Smooth muscle cell (in vitro differentiated cells): ENCODE data around the gene ELOVL6. TPM values are rescaled to one million over a fixed set of nuclear protein-coding genes. Genes with fewer than 3 reads are reported as not detected.

ENCODE experiments used
- DNase-seq: peaks from one replicate; lab custom pipeline; 2025; ENCODE audit not compliant: unreplicated experiment; lab: John Stamatoyannopoulos, UW
- H2AFZ ChIP-seq: fragments of 200-600 bp; sonication (generic); 2 replicates; pipeline ENCODE4 v1.6.0; 2016; ENCODE audit warnings: antibody characterized with exemption, low read depth, mild to moderate bottlenecking
- H3F3A ChIP-seq: fragments of 200-600 bp; sonication (generic); 2 replicates; pipeline ENCODE4 v1.6.0; 2017; ENCODE audit warnings: antibody characterized with exemption, low read depth
- H3K27ac ChIP-seq: fragments of 200-600 bp; sonication (generic); 2 replicates; pipeline ENCODE4 v1.5.1; 2016; ENCODE audit warnings: low read depth, mild to moderate bottlenecking
- H3K27me3 ChIP-seq: fragments of 200-600 bp; sonication (generic); 2 replicates; pipeline ENCODE4 v1.6.1; 2016; ENCODE audit warnings: low read depth, mild to moderate bottlenecking
- H3K36me3 ChIP-seq: fragments of 200-600 bp; sonication (generic); 2 replicates; pipeline ENCODE4 v1.5.1; 2016; ENCODE audit warnings: low read depth
- H3K4me1 ChIP-seq: fragments of 200-600 bp; sonication (generic); 2 replicates; pipeline ENCODE4 v1.5.1; 2016; ENCODE audit warnings: low read depth
- H3K4me2 ChIP-seq: fragments of 200-600 bp; sonication (generic); 2 replicates; pipeline ENCODE4 v1.6.0; 2016; ENCODE audit warnings: mild to moderate bottlenecking
- H3K4me3 ChIP-seq: fragments of 200-600 bp; sonication (generic); 2 replicates; pipeline ENCODE4 v1.5.1; 2016; ENCODE audit warnings: mild to moderate bottlenecking
- H3K79me2 ChIP-seq: fragments of 200-600 bp; sonication (generic); 2 replicates; pipeline ENCODE4 v1.6.0; 2016; ENCODE audit warnings: low read depth, mild to moderate bottlenecking
- H3K9ac ChIP-seq: fragments of 200-600 bp; sonication (generic); 2 replicates; pipeline ENCODE4 v1.6.0; 2016; ENCODE audit warnings: low read depth
- H3K9me3 ChIP-seq: fragments of 200-600 bp; sonication (generic); replicated peaks from 2 replicates; pipeline ENCODE4 v1.5.1; 2016; ENCODE audit warnings: low read depth
- H4K20me1 ChIP-seq: fragments of 200-600 bp; sonication (generic); 2 replicates; pipeline ENCODE4 v1.6.0; 2016; ENCODE audit warnings: low read depth
- CTCF ChIP-seq: fragments of 200-600 bp; sonication (generic); IDR thresholded peaks from 2 replicates; pipeline ENCODE4 v1.5.1; 2017; ENCODE audit warnings: borderline replicate concordance, mild to moderate bottlenecking, antibody characterized with exemption; ENCODE audit not compliant: insufficient read depth, poor library complexity, severe bottlenecking
- WGBS: methylation state at CpG from one replicate; pipeline ENCODE4 v1.1.7; 2016; ENCODE audit warnings: low lambda C conversion rate; 5-methylcytosine and 5-hydroxymethylcytosine counted together
- polyA plus RNA-seq: library from polyadenylated mRNA; unstranded; fragments of >200 nt; fragmentation: Nextera tagmentation; extraction: Ambion mirVana; gene quantifications from 2 replicates; pipeline ENCODE4 v1.2.1, GENCODE V29; 2016
- total RNA-seq: library from RNA; depleted of rRNA; stranded (reverse); fragments of >200 nt; gene quantifications from 2 replicates; pipeline ENCODE4 v1.2.3, GENCODE V29; 2014

ELOVL6 gene
- total and polyA plus RNA-seq, 2 experiments from 2014 or later: 7.8 to 11.6 TPM

- WGBS: 100% methylated on average over 1 of the region's 1 CpG
- Histone ChIP-seq H3K9me3 (no peaks in the 10 kb centered on the region), H3F3A (no peaks in the 10 kb centered on the region), H3K4me2 (no peak overlapping the region), H3K36me3 (no peaks in the 10 kb centered on the region), H3K4me1 (no peaks in the 10 kb centered on the region), H3K27ac (no peak overlapping the region), H2AFZ (no peak overlapping the region), H3K27me3 (no peaks in the 10 kb centered on the region), H4K20me1 (peaks cover 10% of the 10 kb centered on the region), H3K4me3 (no peak overlapping the region), H3K79me2 (no peaks in the 10 kb centered on the region), H3K9ac (no peak overlapping the region)
- no peak for TF ChIP-seq CTCF
- DNase-seq: no peak
Observed at GRCh38 chr4:110064295-110064694, 134.1 kb downstream of the ELOVL6 start.

- no peaks in the 10 kb centered on the region for H3K9me3 ChIP-seq
- H3K9ac ChIP-seq: no peak overlapping the region
- H4K20me1 ChIP-seq: peaks cover 10% of the 10 kb centered on the region
- no peak overlapping the region for H3K27ac ChIP-seq
- no peaks in the 10 kb centered on the region for H3K79me2 ChIP-seq
- no peak overlapping the region for H2AFZ ChIP-seq
- no peaks in the 10 kb centered on the region for H3K36me3 ChIP-seq
- DNase-seq: no peak
- no peak overlapping the region for H3K4me3 ChIP-seq
- TF ChIP-seq CTCF: no peak
- H3F3A ChIP-seq: no peaks in the 10 kb centered on the region
- H3K4me1 ChIP-seq: no peaks in the 10 kb centered on the region
- no peaks in the 10 kb centered on the region for H3K27me3 ChIP-seq
- WGBS: 95% methylated on average over 5 of the region's 5 CpGs
- no peak overlapping the region for H3K4me2 ChIP-seq
Observed at GRCh38 chr4:110062166-110062565, 136.2 kb downstream of the ELOVL6 start.

GRCh38 chr4:110061076-110061475, 137.3 kb downstream of the ELOVL6 start:
- H4K20me1 ChIP-seq: peaks cover 9% of the 10 kb centered on the region
- H3F3A ChIP-seq: no peaks in the 10 kb centered on the region
- H3K4me3 ChIP-seq: no peak overlapping the region
- no peak overlapping the region for H3K9ac ChIP-seq
- no peaks in the 10 kb centered on the region for H3K79me2 ChIP-seq
- WGBS: 84% methylated on average over 2 of the region's 2 CpGs
- no peaks in the 10 kb centered on the region for H3K9me3 ChIP-seq
- no peak for TF ChIP-seq CTCF
- H3K27me3 ChIP-seq: no peaks in the 10 kb centered on the region
- no peak overlapping the region for H3K27ac ChIP-seq
- H3K4me2 ChIP-seq: no peak overlapping the region
- no peak for DNase-seq
- no peaks in the 10 kb centered on the region for H3K4me1 ChIP-seq
- no peak overlapping the region for H2AFZ ChIP-seq
- no peaks in the 10 kb centered on the region for H3K36me3 ChIP-seq

DNA sequence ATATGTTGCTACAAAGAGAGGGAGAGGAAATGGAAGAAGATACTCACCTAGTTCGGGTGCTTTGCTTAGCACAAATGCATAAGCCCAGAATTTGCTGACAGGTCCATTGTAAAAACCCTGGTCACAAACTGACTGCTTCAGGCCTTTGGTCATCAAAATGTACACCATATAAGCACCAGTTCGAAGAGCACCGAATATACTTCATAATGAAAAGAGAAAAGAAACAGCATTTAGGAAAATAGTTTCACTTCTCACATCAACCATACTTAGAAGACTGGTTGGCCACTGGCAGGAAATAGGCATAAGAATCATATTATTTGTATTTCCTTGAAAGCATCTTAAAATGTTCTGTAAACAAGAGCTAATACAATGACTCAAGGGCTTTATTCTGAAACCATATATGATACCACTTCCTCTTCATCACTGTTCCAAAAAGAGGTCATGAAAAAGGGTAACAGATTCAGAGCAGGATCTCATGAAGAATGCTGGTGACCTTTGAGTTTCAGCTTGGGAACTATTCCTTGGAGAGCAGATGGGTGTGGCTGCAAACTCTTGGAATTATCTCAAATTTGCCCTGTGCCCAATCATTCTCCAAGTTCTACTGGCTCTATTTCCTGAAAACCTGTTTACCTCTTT, 138.7 kb downstream of the ELOVL6 start:
- H3K9ac ChIP-seq: no peak overlapping the region
- H3K79me2 ChIP-seq: no peaks in the 10 kb centered on the region
- H3K27me3 ChIP-seq: no peaks in the 10 kb centered on the region
- H3K4me2 ChIP-seq: no peak overlapping the region
- peaks cover 4% of the 10 kb centered on the region for H4K20me1 ChIP-seq
- H3K36me3 ChIP-seq: no peaks in the 10 kb centered on the region
- H3K27ac ChIP-seq: no peak overlapping the region
- TF ChIP-seq CTCF: no peak
- H3K4me1 ChIP-seq: peaks cover 4% of the 10 kb centered on the region
- no peak overlapping the region for H3K4me3 ChIP-seq
- DNase-seq: no peak
- H3F3A ChIP-seq: no peaks in the 10 kb centered on the region
- no peak overlapping the region for H2AFZ ChIP-seq
- H3K9me3 ChIP-seq: no peaks in the 10 kb centered on the region
- 93% methylated on average over 3 of the region's 3 CpGs for WGBS
